ENCODE data around the gene MAD1L1.

- TF ChIP-seq EP300 (IDR thresholded peaks at IDR 0.05; ENCODE audit: low read depth) (no peak), CTCF (IDR thresholded peaks at IDR 0.05) (no peak)
These were observed 235.9 kb downstream of the MAD1L1 start for GRCh38 chr7:1996816-1997215.
